Retinal pigment epithelial cell (primary cell): Measurements from ENCODE around the gene EFHC2.

Experiments
- DNase-seq: peaks from one replicate; pipeline ENCODE4 v3.0.0-alpha.2; 2010; ENCODE audit warnings: low read depth
- H3K4me3 ChIP-seq: 2 replicates; pipeline ENCODE4 v1.5.1; 2011; ENCODE audit warnings: mild to moderate bottlenecking, low read length, control low read depth, moderate library complexity
- TF ChIP-seq, protein P1 (sequence below): conservative IDR thresholded peaks from 2 replicates; pipeline ENCODE4 v1.5.1; 2011; ENCODE audit warnings: low read depth, low read length, control low read depth, inconsistent platforms

The EFHC2 gene

DNA sequence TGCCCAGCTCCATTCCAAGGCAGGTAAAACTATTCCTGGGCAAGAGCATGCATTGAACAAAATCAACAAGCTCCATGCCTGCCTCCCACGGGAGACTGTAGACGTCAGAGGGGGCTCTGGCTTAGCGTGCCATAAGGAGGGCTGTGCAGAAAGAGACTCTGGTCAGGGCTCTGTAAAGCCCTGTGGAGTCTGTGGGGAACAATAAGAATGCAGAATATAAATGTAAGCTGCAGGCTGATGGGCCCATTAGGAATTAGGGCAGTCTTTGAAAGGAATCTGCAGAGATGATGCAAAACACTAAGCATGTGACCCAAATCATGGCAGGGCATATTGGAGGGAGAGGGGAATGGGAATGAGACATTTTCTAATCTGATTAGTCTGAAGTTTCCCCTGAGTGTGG, 170.3 kb downstream of the EFHC2 start:
- no peak overlapping the region for H3K4me3 ChIP-seq
- DNase-seq: peak; percentile 59
- TF ChIP-seq, protein P1, sequence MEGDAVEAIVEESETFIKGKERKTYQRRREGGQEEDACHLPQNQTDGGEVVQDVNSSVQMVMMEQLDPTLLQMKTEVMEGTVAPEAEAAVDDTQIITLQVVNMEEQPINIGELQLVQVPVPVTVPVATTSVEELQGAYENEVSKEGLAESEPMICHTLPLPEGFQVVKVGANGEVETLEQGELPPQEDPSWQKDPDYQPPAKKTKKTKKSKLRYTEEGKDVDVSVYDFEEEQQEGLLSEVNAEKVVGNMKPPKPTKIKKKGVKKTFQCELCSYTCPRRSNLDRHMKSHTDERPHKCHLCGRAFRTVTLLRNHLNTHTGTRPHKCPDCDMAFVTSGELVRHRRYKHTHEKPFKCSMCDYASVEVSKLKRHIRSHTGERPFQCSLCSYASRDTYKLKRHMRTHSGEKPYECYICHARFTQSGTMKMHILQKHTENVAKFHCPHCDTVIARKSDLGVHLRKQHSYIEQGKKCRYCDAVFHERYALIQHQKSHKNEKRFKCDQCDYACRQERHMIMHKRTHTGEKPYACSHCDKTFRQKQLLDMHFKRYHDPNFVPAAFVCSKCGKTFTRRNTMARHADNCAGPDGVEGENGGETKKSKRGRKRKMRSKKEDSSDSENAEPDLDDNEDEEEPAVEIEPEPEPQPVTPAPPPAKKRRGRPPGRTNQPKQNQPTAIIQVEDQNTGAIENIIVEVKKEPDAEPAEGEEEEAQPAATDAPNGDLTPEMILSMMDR: no peak

GRCh38 chrX:44167116-44167515, 176.4 kb downstream of the EFHC2 start:
- H3K4me3 ChIP-seq: no peak overlapping the region
- no peak for DNase-seq
- TF ChIP-seq, protein P1: no peak

- TF ChIP-seq, protein P1: no peak
- DNase-seq: no peak
- H3K4me3 ChIP-seq: no peak overlapping the region
Observed at GRCh38 chrX:44162964-44163475, 180.5 kb downstream of the EFHC2 start.

DNA sequence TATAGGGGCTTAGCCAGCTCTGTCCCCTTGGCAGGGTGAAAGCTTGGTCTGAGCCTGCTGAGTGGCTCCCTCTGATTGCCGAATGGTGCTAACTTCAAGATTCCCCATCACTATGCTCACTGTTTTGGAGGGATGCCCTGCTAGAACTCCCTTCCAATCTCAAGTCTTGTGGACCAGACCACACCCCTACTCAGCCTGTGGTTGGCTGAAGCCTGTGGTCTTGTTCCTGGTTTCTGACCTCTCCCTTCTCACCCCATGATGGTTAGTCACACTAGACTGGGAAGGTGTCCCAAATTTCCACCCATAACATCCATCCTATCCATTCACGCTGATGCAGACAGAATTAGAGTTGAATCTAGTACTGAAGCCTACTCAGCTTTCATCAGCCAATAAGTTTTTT, 185.6 kb downstream of the EFHC2 start:
- TF ChIP-seq, protein P1: no peak
- DNase-seq: no peak
- no peak overlapping the region for H3K4me3 ChIP-seq

- TF ChIP-seq, protein P1: no peak
- no peak overlapping the region for H3K4me3 ChIP-seq
- no peak for DNase-seq
Observed at GRCh38 chrX:44157283-44157682, 186.2 kb downstream of the EFHC2 start.

GRCh38 chrX:44156726-44157125, 186.7 kb downstream of the EFHC2 start:
- TF ChIP-seq, protein P1: no peak

DNA sequence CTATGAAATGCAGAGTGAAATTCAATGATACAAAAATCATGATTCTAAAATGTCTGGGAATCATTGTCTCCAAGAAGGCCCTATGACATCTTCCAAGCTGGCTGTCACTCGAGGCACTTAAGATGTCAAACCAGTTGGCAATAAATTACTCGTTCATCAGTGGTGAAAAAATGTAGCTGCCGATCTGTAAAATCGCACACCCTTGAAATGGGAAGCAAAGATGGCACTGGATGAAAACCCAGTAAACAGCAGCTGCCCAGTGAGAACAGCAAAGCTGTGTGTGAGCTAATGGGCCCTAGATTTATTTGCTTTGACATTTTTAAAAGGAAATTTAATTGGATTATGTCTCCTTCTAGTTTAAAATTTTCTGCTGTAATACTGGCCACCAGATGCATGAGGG, 188.3 kb downstream of the EFHC2 start:
- H3K4me3 ChIP-seq: no peak overlapping the region
- TF ChIP-seq, protein P1: no peak
- DNase-seq: peak; percentile 19

More at GRCh38 chrX:44156726-44157125, 186.7 kb downstream of the EFHC2 start:
- H3K4me3 ChIP-seq: no peak overlapping the region
- no peak for DNase-seq
